ENCODE results near the gene DIAPH2.

DIAPH2 gene

GRCh38 chrX:97065066-97065465 lies 380.4 kb downstream of the DIAPH2 start:
- no peak for DNase-seq

DNA sequence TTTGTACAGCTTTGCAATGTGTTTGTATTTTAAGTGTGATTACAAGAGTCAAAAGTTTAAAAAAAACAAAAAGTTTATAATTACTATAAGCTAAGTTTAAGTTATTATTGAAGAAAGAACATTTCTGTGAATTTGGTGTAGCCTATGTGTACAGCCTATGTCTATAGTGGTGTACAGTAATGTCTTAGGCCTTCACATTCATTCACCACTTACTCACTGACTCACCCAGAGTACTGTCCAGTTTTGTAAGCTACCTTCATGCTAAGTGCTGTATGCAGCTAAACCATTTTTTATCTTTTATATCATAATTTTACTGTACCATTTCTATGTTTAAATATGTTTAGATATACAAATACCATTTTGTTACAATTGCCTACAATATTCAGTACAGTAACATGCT lies 381.3 kb downstream of the DIAPH2 start:
- DNase-seq, result peak; percentile 5

DNA sequence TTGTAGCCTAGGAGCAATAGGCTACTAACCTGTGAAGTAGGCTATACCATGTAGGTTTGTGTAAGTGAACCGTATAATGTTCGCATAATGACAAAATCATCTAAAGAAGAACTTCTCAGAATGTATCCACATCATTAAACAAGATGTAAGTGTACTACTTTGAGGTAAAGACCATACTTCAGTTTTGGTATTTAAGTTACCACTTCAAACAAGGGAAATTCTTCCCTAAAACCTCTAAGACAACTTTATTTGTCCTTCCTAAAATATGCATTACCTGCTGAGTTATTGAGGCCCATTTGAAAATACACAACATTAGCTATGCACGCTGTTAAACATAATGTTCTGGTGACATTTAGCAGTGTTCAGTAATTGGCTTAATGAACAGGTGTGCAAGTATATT lies 381.7 kb downstream of the DIAPH2 start:
- DNase-seq, result no peak

DNA sequence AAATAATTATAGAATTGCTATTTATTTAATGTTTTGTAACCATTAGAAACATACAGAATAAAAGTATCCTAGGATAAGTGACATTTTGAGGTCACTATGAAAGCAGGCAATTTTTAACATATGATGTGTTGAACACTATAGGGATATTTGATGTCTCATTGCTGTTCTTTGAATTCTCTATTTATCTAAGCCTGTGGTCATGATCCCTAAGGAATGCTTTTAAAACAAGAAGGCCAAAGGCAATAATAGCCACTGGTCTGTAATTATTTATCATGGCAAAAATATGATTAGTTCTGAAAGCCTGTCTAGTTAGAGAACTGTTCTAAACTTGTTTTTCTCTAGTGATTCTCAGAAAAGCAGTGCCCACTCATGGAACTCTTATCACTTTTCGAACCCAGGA lies 385.7 kb downstream of the DIAPH2 start:
- peak; percentile 8 for DNase-seq

DNA sequence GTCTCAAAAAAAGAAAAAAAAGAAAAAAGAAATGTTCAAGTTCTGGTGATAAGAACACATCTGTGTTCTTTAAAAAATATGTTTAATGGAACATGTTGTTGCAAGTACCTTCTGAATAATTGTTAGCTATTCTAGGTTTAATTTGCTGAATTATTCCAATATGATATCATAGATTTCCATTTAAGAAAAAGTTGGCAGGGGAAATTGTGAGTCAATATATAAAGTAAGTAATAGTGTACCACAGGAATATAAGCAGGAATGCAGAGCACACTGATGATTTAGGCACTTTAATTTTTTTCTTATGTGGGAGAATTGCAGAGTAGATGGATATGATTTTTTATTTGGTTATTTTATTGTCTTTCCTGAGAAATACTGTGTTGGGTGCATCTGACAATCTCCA lies 389.8 kb downstream of the DIAPH2 start:
- DNase-seq, result peak; percentile 51

DNA sequence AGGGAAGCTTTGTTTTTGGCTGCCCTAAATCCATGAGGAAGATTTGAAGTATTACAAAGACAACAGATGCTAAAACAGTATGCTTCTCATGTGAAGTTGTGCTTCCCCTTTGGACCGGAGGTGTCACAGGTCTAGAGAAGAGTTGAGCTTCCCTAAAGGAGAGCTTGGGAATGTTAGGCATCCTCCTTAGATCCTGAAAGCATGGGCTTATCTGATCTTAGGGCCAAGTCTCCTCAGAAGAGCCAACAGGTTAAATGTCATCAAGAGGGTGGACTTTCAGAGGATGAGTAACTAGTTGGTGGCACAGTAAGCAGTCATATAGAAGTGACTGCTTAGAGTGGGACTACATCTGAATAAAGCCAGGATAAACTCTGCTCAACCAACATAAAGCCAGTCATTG lies 404.5 kb downstream of the DIAPH2 start:
- DNase-seq, result no peak

DNA sequence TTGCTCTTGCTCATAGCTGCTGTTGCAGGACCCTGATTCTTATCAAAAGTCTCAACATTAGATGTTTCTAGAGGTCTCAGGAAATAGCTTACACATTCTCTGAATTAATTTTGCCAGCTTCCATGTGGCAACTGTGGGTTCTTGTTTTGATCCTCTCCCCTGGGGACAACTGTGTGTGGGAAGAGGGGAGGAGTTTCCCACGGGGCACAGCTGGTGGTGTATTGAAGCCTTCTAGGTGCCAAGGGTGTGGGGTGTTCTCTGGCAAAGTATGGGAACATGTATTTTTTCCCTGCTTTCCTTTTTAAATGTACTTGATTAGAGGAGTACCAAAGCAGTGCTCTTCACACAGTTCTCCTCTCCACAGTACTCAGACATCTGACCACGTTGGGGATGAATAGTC lies 411.7 kb downstream of the DIAPH2 start:
- DNase-seq, result no peak

GRCh38 chrX:97102938-97103337 lies 418.3 kb downstream of the DIAPH2 start:
- DNase-seq, result no peak

DNA sequence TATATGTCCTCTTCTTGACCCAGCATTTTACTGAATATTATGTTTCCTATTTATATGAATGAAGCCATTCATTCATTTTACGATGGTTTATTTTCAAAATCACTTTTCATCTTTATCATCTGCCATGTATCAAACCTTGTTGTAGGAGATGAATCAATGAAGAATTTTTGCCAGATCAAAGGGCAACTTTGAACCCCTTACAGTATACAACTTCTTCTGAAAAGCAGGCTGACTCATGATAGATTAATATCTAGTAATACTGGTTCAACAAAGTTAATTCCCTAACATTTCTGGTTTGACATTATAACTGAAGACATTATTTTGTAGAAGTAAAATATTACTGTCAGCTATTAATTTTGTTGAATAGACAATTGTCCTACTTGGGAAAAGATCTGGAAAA lies 425.1 kb downstream of the DIAPH2 start:
- DNase-seq, result no peak

GRCh38 chrX:97117572-97117971 lies 432.9 kb downstream of the DIAPH2 start:
- DNase-seq, result no peak

- no peak for DNase-seq
Measured at GRCh38 chrX:97119474-97120109, 434.9 kb downstream of the DIAPH2 start.

DNA sequence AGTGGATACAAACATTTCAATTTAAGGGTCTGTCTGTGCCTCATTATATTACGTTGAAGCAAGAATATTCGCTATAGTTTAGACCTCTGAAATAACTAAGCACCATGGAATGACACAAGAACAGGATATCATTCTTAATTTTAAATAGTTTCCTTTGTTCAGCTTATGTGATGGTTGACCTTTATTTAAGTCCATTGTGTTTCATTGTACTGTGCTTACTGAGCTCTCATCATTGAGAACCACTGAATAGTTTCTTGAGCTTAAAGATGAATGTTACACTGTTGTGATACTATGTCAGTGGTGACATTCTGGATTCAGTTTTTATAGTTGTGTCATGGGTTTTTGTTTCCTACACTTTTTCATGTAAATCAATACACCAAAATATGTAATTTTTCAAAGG lies 438.4 kb downstream of the DIAPH2 start:
- DNase-seq, result no peak

GRCh38 chrX:97126020-97126419 lies 441.4 kb downstream of the DIAPH2 start:
- peak; percentile 10 for DNase-seq

DNA sequence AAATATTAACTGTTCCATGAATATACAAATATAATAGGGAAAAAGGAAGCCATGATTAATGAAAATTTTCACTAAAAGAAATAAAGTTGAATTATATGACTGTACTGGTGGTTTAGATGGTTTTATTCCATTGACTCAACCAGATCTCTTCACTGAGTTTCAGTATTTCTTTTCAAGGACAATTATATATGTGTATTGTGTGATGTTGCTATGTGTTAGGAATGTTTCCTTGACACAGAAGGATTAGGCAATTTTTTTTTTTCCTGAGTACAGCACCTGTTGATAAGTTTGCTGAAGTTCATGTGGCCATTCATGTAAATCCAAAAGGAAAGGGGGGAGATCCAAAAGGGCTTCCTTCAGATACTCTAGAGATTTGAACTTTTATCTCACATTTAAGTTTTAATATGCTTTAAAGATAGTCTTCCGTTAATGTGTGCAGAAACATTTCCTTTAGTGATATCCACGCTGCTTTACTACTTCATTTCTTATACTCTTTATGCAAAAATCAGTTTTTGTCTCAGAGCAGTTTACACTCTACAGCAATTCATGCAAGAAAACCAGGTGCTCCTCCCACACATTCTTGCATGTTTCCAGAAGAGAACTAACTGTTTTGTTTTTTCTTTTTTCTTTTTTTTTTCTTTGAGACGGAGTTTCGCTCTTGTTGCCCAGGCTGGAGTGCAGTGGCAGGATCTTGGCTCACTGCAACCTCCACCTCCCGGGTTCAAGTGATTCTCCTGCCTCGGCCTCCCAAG lies 448.2 kb downstream of the DIAPH2 start:
- no peak for DNase-seq

DNA sequence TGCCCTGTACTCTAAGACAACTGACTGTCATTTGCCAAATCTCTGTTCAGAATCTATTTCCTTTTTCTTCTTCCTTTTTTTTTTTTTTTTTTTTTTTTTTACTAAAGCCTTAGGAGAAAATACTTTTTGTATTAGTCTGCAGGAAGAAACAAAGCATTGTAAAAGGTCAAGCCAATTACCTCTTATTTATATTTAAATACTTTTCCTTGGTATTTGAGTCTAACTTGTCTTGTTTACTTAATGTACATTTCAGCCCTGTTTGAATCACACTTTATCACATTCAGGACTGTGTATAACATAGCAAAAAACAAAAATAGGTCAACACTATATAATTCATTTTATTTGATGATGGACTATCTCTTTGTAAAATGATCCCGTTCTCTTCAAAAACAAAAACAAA lies 461.3 kb downstream of the DIAPH2 start:
- no peak for DNase-seq

- no peak for DNase-seq
Measured at GRCh38 chrX:97155816-97156215, 471.2 kb downstream of the DIAPH2 start.

DNA sequence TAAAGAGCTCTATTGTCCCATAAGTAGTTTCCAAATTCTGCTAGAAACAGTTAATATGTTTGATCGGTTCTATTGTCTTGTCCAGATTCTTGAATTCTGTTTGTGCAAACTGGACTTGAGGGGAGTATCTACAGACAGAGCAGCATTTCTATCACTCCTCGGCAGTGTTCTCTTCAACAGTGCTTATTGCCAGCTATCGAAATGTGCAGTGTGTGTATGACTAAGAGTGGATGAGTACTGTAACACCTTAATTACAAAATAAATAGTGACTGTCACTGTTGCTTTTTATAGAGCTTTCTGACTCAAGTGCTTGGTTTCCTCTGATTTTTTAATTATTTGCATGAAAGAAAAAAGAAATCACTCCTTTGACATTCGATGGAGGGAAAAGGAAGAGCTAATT lies 473.6 kb downstream of the DIAPH2 start:
- no peak for DNase-seq

DNA sequence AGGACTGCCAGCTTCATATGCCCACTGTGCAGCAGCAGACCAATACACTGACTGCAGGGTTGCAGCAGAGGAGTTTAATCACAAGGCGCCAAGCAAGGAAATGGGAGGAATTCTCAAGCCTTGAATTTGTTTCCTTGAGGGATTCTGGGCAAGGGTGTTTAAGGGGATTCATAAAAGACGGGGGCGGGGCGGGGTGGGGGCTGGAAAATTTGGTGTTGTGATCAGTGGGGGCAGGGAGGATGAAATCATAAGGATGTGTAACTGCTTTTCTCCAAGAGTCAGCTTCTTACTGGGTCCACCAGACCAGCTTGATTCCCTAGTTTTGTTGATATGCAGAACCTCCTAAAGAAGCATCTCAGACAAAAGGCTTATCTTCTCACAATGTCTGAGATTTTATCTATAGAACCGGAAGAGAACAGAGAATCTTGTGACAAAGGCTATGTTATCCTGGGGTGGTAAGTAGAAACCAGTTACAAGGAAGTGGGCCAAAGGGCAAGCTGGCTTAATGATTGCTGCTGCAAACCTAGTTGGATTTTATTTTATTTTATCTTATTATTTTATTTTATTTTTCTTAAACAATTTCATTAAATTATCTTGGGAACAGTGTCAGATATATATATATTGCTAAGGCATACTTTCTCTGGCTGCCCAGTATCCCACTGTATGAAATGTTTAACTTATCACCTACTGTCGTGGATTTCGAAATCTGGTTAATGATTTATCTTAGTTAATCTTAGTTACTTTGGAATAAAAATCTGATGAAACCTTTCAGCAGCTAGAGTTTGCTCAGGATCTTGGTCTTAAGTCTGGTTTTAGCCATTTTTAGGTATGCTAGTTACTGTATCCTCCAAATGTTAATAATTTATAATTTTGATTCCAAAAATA lies 475.5 kb downstream of the DIAPH2 start:
- DNase-seq, result no peak

DNA sequence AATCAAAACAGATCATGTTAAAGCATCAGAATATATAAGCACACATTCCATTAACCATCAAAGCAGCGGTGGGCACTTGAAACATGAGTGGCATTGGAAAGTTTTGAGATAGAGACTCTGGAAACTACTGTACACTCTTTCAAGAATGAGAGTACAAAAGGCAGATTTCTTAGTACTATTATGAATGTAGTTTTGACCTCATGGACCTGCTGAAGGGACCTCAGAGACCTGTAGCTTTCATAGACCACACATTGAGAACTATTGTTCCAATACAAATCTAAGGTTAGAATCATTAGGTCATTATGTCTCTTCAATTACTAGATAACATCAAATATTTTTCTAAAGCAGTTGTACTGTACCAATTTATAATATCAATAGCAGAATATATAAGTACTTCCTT lies 482.7 kb downstream of the DIAPH2 start:
- DNase-seq, result no peak

DNA sequence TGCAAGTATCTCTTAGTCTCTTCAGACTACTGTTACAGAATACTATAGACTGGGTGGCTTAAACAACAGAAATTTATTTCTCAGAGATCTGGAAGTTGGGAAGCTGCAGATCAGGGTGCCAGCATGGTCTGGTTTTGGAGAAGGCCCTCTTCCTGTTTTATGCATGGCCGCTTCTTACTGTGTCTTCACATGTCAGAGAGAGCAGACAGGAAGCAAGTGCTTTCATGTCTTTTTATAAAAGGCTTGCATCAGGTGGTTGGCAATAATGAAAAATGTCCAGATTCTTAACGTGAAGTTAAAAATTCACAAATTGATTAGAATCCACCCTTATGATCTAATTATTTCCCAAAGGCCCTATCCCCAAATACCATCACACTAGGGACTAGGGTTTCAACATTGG lies 484.0 kb downstream of the DIAPH2 start:
- no peak for DNase-seq

DNA sequence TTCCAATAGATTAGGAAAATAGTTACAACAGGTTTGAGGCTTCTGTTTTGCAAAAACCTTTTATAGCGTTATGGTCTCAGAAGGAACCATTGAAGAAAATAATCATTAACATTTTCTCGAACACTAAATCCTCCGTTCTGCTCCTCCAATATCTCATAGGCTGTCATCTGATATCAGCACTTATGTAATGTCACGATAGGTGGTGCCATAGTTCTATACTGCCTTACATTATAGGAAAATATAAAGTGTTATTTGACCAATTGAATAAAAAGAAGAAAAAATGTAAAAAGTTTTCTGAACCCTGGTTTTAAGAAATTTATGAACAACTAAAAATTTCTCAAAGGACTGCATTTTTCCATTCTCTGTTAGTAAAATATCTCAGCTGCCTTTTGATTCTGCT lies 490.5 kb downstream of the DIAPH2 start:
- DNase-seq, result no peak

DNA sequence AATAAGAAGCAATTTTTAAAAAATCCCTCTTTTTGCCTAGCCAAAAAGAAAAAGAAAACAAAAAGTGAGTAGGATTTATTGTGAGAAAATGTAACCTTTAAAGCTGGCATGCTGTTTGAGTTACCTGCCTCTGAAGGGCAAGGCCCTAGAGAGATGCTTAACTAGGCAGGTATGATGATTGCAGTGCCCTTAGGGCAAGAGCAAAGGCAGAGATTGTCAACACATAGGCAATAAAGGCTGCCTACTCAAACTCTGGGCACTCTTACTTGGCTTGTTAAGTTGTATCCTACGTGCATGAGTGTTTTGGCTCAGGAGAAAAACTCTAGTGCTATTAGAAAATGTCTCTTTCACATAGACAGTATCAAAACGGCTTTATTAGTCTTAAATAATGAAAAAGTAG lies 505.0 kb downstream of the DIAPH2 start:
- DNase-seq, result no peak

- no peak for DNase-seq
Measured at GRCh38 chrX:97199501-97199900, 514.9 kb downstream of the DIAPH2 start.

DNA sequence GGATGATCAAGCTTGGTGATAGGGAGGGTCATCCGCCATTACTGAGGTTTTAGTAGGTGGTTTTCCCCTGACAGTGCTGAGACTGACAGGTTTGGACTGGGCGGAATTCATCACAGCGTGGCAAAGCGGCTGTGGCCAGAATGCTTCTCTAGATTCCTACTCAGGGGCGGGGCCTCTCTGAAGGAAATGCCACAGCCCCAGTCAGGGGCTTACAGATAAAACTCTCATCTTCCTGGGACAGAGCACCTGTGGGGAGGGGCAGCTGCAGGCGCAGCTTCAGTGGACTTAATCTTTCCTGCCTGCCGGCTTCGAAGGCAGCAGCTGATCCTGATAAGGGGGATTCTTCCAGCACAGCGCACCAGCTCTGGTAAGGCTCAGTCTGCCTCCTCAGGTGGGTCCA lies 515.8 kb downstream of the DIAPH2 start:
- no peak for DNase-seq
